Stomach smooth muscle (tissue), 2 donors: ENCODE measurements around the gene GNMT.

Source experiments
- H3K27ac ChIP-seq: one replicate; pipeline ENCODE4 v1.7.0; 2013; ENCODE audit warnings: mild to moderate bottlenecking, low read length, inconsistent platforms
- H3K27me3 ChIP-seq, 2 donors: one replicate each; pipeline ENCODE4 v1.7.0; 2013; ENCODE audit warnings: low read length in 2 of 2; ENCODE audit not compliant: insufficient read depth in 2 of 2, control insufficient read depth in 1 of 2
- H3K36me3 ChIP-seq, 2 donors: one replicate each; pipeline ENCODE4 v1.7.0; 2013; ENCODE audit warnings: low read length in 2 of 2; ENCODE audit not compliant: control insufficient read depth in 2 of 2, insufficient read depth in 2 of 2
- H3K4me1 ChIP-seq: one replicate; pipeline ENCODE4 v1.7.0; 2013; ENCODE audit warnings: low read length; ENCODE audit not compliant: control insufficient read depth, insufficient read depth
- H3K4me3 ChIP-seq, 2 donors: one replicate each; pipeline ENCODE4 v1.7.0; 2013; ENCODE audit warnings: low read length in 2 of 2
- H3K9ac ChIP-seq, 2 donors: one replicate each; pipeline ENCODE4 v1.7.0; 2013; ENCODE audit warnings: low read length in 2 of 2, mild to moderate bottlenecking in 1 of 2
- H3K9me3 ChIP-seq, 2 donors: one replicate each; pipeline ENCODE4 v1.7.0; 2013; ENCODE audit warnings: low read length in 2 of 2; ENCODE audit not compliant: control insufficient read depth in 2 of 2
- donor health status: healthy.
- donor health status: Pancreatic carcinoma.

Gene GNMT

GRCh38 chr6:43013097-43013842 is 52.7 kb downstream of the GNMT start:
- H3K27me3 ChIP-seq: no peaks in the 10 kb centered on the region
- peaks cover 37 to 43% of the 10 kb centered on the region in 2 donors for H3K36me3 ChIP-seq
- peaks cover 52% of the 10 kb centered on the region for H3K4me1 ChIP-seq

More at GRCh38 chr6:43013097-43013842, 52.7 kb downstream of the GNMT start:
- Histone ChIP-seq H3K27ac (peak overlapping the region; percentile 37), H3K4me3 (peak overlapping the region; percentile 78 to 91), H3K9ac (peak overlapping the region; percentile 82 to 84), H3K9me3 (no peaks in the 10 kb centered on the region)
